ENCODE data around the gene OPA1.
A peak's percentile ranks its signal among the peaks of the same experiment; 100 is the strongest.

OPA1 gene

DNA sequence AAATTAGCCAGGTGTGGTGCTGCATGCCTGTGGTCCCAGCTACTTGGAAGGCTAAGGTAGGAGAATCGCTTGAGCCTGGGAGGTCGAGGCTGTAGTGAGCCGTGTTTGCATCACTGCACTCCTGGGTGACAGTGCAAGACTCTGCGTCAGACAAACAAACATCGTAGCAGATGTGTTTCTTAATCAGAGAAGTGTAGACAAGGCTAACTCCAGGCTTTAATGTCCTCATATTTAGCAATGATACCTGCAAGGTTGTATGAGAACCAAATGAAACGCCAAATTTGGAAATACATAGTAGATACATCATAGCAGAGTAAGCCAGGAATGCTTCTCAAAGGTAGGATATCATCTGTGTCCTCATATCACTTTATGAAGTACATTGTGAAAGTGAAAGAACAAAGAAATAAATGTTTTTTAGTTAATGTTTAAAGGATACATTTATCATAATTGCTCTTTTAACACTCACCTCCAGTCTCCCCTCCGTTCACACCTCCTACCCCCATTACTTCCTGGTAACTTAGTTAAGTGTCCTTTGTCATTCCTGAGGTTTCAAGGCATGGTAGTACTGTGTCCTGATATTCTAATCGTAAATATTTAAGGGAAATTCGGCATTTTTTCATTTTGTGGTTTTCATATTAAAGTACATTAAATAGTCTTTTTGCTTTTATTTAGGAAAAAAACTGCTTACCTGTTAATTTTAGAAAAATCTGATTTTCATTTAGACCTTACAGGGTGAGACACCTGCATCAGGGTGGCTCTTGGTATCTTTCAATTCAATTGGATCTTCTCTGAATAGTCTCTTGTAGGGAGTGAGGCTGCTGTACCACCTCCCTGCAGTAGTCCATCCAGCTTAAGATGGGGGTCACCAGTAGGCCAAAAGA is 96.1 kb downstream of the OPA1 start:
- H3K4me3 ChIP-seq (replicated peaks; ENCODE audit: low read depth, low read length) = no peak overlapping the region
- H3K36me3 ChIP-seq (ENCODE audit: control insufficient read depth, insufficient read depth, low read length) = no peaks in the 10 kb centered on the region
- no peak for DNase-seq (ENCODE audit: extremely low read depth, insufficient read length)
- TF ChIP-seq, protein P1, sequence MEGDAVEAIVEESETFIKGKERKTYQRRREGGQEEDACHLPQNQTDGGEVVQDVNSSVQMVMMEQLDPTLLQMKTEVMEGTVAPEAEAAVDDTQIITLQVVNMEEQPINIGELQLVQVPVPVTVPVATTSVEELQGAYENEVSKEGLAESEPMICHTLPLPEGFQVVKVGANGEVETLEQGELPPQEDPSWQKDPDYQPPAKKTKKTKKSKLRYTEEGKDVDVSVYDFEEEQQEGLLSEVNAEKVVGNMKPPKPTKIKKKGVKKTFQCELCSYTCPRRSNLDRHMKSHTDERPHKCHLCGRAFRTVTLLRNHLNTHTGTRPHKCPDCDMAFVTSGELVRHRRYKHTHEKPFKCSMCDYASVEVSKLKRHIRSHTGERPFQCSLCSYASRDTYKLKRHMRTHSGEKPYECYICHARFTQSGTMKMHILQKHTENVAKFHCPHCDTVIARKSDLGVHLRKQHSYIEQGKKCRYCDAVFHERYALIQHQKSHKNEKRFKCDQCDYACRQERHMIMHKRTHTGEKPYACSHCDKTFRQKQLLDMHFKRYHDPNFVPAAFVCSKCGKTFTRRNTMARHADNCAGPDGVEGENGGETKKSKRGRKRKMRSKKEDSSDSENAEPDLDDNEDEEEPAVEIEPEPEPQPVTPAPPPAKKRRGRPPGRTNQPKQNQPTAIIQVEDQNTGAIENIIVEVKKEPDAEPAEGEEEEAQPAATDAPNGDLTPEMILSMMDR (IDR thresholded peaks at IDR 0.05; ENCODE audit: insufficient read depth, low read length, poor library complexity, severe bottlenecking) = no peak
- no peaks in the 10 kb centered on the region for H3K27me3 ChIP-seq (replicated peaks; ENCODE audit: control insufficient read depth, insufficient read depth, low read length)

DNA sequence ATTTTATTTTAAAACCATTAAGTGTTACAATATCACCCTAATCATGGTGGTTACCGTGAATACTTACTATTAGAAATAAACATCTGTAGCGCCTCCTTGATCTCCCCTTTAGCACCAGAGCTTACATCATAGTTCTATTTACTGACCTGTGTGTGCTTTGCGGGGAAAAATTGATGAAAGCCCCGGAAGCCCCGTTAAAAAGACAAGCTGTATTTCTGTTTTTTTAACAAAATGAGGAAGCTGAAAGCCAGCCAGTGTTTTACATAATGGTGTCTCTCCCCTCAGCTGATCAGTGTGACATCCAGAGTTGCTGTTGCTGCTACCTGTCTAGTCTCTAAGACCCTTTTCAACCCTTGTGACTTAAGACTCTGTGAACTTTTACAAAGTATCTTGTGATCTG is 100.8 kb downstream of the OPA1 start:
- Histone ChIP-seq H3K4me3 (replicated peaks; ENCODE audit: low read depth, low read length) (no peak overlapping the region), H3K27me3 (replicated peaks; ENCODE audit: control insufficient read depth, insufficient read depth, low read length) (no peaks in the 10 kb centered on the region), H3K36me3 (ENCODE audit: control insufficient read depth, insufficient read depth, low read length) (no peaks in the 10 kb centered on the region)
- TF ChIP-seq, protein P1 (IDR thresholded peaks at IDR 0.05; ENCODE audit: insufficient read depth, low read length, poor library complexity, severe bottlenecking) = no peak
- peak; percentile 39 for DNase-seq (ENCODE audit: extremely low read depth, insufficient read length)

DNA sequence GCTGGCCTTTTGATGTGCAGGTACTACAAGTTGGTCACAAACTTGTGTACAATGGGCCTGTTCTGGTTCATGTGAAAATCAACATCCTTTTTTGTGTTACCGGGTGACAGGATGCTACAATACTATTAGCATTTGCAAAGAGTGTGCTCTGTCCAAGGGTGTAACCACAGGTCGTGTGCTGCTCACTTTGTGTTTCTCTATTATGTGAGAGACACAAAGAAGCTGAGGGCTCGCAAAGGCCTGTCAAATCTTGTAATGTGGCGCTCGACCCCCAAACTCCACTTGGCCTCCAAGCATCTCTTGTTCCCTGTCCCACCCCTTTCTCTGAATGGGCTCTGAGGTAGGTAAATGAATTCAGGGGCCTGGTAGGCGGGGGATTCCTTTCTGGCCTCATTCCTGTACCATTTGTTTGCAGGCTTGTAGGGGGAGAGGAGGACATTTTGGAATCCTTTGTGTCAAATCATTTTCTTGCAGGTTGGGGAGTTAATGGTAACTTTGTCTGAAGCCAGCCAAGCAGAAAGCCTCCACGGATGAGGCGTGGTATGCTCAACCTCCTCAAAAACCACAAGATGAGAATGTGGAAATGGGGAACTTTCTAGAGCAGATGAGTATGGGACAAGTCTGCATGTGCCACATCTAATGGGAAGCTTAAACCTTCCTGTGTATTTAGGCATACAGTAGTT is 109.1 kb downstream of the OPA1 start:
- peak; percentile 27 for DNase-seq (ENCODE audit: extremely low read depth, insufficient read length)
- no peak overlapping the region for H3K4me3 ChIP-seq (replicated peaks; ENCODE audit: low read depth, low read length)
- no peaks in the 10 kb centered on the region; the same call in 1 of the 2 replicates for H3K36me3 ChIP-seq (ENCODE audit: control insufficient read depth, insufficient read depth, low read length)
- TF ChIP-seq, protein P1 (IDR thresholded peaks at IDR 0.05; ENCODE audit: insufficient read depth, low read length, poor library complexity, severe bottlenecking) = no peak
- H3K27me3 ChIP-seq (replicated peaks; ENCODE audit: control insufficient read depth, insufficient read depth, low read length) = no peaks in the 10 kb centered on the region

DNA sequence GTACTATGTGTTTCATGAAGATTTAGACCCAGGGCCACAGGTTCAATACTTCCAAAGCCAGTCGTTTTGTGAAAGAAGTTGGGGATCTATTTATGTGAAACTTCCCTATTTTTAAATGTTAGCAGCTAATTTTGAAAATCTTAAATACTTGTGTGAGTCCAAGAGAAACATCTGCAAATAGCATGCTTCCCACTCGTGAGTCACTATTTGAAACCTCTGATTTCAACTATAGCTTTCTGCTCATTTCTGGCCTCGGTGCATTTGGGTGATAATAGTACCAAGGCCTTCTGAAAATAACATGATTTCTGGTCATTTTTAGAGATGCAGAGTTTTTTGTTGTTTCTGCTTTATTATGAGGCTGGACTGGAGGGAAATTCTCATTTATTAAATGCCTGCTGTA is 110.0 kb downstream of the OPA1 start:
- Histone ChIP-seq H3K36me3 (ENCODE audit: control insufficient read depth, insufficient read depth, low read length) (no peaks in the 10 kb centered on the region; the same call in 1 of the 2 replicates), H3K4me3 (replicated peaks; ENCODE audit: low read depth, low read length) (no peak overlapping the region), H3K27me3 (replicated peaks; ENCODE audit: control insufficient read depth, insufficient read depth, low read length) (no peaks in the 10 kb centered on the region)
- TF ChIP-seq, protein P1 (IDR thresholded peaks at IDR 0.05; ENCODE audit: insufficient read depth, low read length, poor library complexity, severe bottlenecking) = no peak
- DNase-seq (ENCODE audit: extremely low read depth, insufficient read length) = no peak

DNA sequence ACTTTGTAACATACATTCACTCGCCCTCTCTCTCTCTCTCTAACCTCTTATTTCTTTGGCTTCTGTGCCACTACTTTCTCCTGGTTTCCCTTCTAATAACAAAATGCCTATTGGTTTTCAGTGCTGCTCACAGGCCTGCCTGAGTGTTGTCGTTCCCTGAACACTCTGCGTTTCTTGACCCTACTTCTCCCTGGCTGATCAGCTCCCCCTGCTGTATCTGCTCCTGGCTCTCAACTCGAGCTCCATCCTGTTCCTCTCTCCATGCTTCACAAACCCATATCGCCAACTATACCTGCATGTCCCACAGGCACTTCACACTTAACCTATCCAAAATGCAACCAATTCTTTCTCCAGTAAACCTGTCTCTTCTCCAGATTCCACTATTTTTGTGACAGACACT is 111.4 kb downstream of the OPA1 start:
- no peak for DNase-seq (ENCODE audit: extremely low read depth, insufficient read length)
- TF ChIP-seq, protein P1 (IDR thresholded peaks at IDR 0.05; ENCODE audit: insufficient read depth, low read length, poor library complexity, severe bottlenecking) = no peak
- H3K4me3 ChIP-seq (replicated peaks; ENCODE audit: low read depth, low read length) = no peak overlapping the region
- no peaks in the 10 kb centered on the region; the same call in 1 of the 2 replicates for H3K36me3 ChIP-seq (ENCODE audit: control insufficient read depth, insufficient read depth, low read length)
- H3K27me3 ChIP-seq (replicated peaks; ENCODE audit: control insufficient read depth, insufficient read depth, low read length) = no peaks in the 10 kb centered on the region

Data from GM06990 (cell line).